Mucosa of descending colon (tissue), 3 donors: ENCODE measurements around the gene CNGA4. TPM values are rescaled to one million over a fixed set of nuclear protein-coding genes. Genes with fewer than 3 reads are reported as not detected.

Experiments
- ATAC-seq: fragments of 200-7000 bp; cut with Tn5 transposase; one replicate; pipeline ENCODE4 v1.9.1; 2020; ENCODE audit warnings: mild to moderate bottlenecking, moderate library complexity
- DNase-seq, 3 donors: peaks; one replicate each; pipeline ENCODE4 v3.0.0-alpha.2; 2020
- H3K36me3 ChIP-seq: fragments of 200-600 bp; one replicate; pipeline ENCODE4 v1.8.0; 2021; ENCODE audit warnings: low read depth, mild to moderate bottlenecking
- H3K4me1 ChIP-seq: fragments of 200-600 bp; one replicate; pipeline ENCODE4 v1.8.0; 2021; ENCODE audit warnings: low read depth, mild to moderate bottlenecking
- H3K4me3 ChIP-seq: fragments of 200-600 bp; one replicate; pipeline ENCODE4 v1.8.0; 2021; ENCODE audit warnings: mild to moderate bottlenecking
- H3K9me3 ChIP-seq: fragments of 200-600 bp; one replicate; pipeline ENCODE4 v1.8.0; 2021; ENCODE audit warnings: mild to moderate bottlenecking
- intact Hi-C, 2 donors: fragments of 100-400 bp; cut with DNase I in 1 of 2; cut with micrococcal nuclease in 1 of 2; formaldehyde crosslinking; loops; one replicate each; pipeline versions ENCODE4 v1.11.0 to v1.11.1; 2022; cut with DNase I, micrococcal nuclease
- total RNA-seq, 3 donors: library from RNA; stranded (reverse); fragmentation: NEBNext Ultra II Directional in 2 of 3; extraction: Animal tissue kit (Norgen Biotek cat#: 25700) in 2 of 3; gene quantifications; one replicate each; pipeline versions ENCODE4 v1.2.1 to v1.2.4, GENCODE V29; 2021 to 2023
- TF ChIP-seq, protein P1 (sequence below): fragments of 200-600 bp; IDR thresholded peaks from one replicate; pipeline ENCODE4 v1.8.0; 2022; ENCODE audit warnings: antibody characterized with exemption, mild to moderate bottlenecking
- donor health status: DM: no; HTN: no; CAD: no; lungs with moderate emphysema.
- donor health status: DM: no; HTN: no; CAD: no.
- donor health status: DM: no; HTN: yes; CAD: no.

CNGA4 gene
- total RNA-seq, 3 donors from 2014 or later, result 0.20 to 0.22 TPM; not detected in 1

DNA sequence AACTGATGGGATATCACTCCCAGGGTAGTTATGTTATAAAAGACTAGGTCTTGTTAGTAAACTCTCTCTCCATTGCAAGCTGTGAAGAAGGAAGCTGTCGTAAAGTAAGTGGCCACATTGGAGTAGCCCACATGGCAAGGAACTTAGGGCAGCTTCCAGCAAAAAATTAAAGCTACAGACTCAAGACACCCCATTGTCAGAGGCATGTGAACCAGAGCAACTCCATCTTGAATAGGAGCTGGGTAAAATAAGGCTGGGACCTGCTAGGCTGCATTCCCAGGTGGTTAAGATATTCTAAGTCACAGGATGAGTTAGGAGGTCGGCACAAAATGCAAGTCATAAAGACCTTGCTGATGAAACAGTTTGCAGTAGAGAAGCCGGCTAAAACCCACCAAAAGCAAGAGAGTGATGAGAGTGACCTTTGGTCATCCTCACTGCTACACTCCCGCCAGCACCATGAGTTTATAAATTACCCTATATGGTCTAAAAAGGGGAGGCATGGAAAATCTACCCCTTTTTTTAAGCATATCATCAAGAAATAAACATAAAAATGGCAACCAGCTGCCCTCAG, 44.6 kb downstream of the CNGA4 start:
- DNase-seq, result no peak
- TF ChIP-seq, protein P1, sequence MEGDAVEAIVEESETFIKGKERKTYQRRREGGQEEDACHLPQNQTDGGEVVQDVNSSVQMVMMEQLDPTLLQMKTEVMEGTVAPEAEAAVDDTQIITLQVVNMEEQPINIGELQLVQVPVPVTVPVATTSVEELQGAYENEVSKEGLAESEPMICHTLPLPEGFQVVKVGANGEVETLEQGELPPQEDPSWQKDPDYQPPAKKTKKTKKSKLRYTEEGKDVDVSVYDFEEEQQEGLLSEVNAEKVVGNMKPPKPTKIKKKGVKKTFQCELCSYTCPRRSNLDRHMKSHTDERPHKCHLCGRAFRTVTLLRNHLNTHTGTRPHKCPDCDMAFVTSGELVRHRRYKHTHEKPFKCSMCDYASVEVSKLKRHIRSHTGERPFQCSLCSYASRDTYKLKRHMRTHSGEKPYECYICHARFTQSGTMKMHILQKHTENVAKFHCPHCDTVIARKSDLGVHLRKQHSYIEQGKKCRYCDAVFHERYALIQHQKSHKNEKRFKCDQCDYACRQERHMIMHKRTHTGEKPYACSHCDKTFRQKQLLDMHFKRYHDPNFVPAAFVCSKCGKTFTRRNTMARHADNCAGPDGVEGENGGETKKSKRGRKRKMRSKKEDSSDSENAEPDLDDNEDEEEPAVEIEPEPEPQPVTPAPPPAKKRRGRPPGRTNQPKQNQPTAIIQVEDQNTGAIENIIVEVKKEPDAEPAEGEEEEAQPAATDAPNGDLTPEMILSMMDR, result no peak
- H3K4me3 ChIP-seq, result no peak overlapping the region
- no peaks in the 10 kb centered on the region for H3K36me3 ChIP-seq
- ATAC-seq, result no peak
- no peaks in the 10 kb centered on the region for H3K4me1 ChIP-seq
- intact Hi-C loops, result no loop called here
- no peaks in the 10 kb centered on the region for H3K9me3 ChIP-seq

DNA sequence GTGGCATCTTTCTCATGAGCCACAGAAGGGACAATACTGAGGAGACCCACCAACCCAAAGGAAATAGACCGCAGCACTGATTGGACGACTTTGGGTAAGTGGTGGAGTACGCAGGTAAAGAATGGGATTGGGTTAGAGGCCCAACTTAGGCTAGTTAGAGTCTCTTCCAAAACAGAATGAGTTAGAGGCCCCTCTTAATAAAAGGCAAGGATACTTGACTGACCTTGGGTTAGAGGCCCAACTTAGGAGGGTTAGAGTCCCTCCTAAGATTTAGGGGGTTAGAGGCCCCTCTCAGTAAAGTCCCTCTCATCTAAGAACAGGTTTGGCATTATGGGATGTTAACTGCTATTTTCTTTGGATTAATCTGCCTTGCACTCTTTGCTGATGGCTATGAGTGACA, 45.4 kb downstream of the CNGA4 start:
- H3K4me1 ChIP-seq, result no peaks in the 10 kb centered on the region
- no peaks in the 10 kb centered on the region for H3K9me3 ChIP-seq
- intact Hi-C loops, result no loop called here
- H3K36me3 ChIP-seq, result no peaks in the 10 kb centered on the region
- H3K4me3 ChIP-seq, result no peak overlapping the region
- DNase-seq (no peak), ATAC-seq (no peak)
- TF ChIP-seq, protein P1, result no peak

DNA sequence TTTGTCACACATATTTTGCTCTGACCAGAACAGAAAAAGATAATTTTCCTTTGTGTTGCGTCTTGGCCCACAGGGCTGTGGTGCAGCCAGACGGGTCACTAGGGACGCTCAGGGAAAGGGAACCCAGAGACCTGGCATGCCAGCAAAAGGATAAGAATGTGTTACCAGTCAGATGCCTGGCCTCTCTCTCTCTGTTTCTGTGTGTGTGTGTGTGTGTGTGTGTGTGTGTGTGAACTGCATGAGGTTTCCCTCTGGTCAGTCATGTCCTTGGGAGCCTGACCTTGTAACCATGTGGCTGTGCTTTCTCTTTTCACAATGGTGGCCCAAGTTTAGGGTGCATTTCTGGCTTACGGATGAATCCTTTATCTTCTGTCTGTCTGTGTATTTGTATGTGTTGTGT, 46.1 kb downstream of the CNGA4 start:
- no peaks in the 10 kb centered on the region for H3K36me3 ChIP-seq
- TF ChIP-seq, protein P1, result no peak
- H3K4me1 ChIP-seq, result no peaks in the 10 kb centered on the region
- ATAC-seq, result no peak
- DNase-seq, result no peak
- H3K4me3 ChIP-seq, result no peak overlapping the region
- intact Hi-C loops, result no loop called here
- no peaks in the 10 kb centered on the region for H3K9me3 ChIP-seq

Other genes with a start within 250 kb of the CNGA4 start
- under 1 TPM in 2 of 3 donors, not detected in 1; 0.10 to 0.20 TPM for gene OR56A4, start 232.1 kb upstream of the CNGA4 start, total RNA-seq
- gene OR56A1, start 208.3 kb upstream of the CNGA4 start, total RNA-seq, result under 1 TPM; 0.03 to 0.09 (median 0.05) TPM
- not detected for gene OR56B4, start 131.4 kb upstream of the CNGA4 start, total RNA-seq
- not detected for gene OR52B2, start 68.8 kb upstream of the CNGA4 start, total RNA-seq
- gene OR52W1, start 39.9 kb upstream of the CNGA4 start, total RNA-seq, result not detected
- gene C11orf42, start 33.5 kb upstream of the CNGA4 start, total RNA-seq, result not detected
- gene FHIP1B, start 4.5 kb upstream of the CNGA4 start, total RNA-seq, result 100 to 1,000 TPM in 1 of 3 donors, 10 to 100 TPM in 2; 78.0 to 195 (median 92.1) TPM
- gene CCKBR, start 20.7 kb downstream of the CNGA4 start, total RNA-seq, result under 1 TPM in 1 of 3 donors, not detected in 2; 0.60 TPM
- 10 to 100 TPM in 2 of 3 donors, 1 to 10 TPM in 1; 4.6 to 21.3 (median 20.7) TPM for gene CAVIN3, start 81.4 kb downstream of the CNGA4 start, total RNA-seq
- gene SMPD1, start 151.4 kb downstream of the CNGA4 start, total RNA-seq, result 10 to 100 TPM; 45.3 to 86.6 (median 62.0) TPM
- 10 to 100 TPM in 1 of 3 donors, 1 to 10 TPM in 2; 5.2 to 64.7 (median 8.3) TPM for gene APBB1, start 180.0 kb downstream of the CNGA4 start, total RNA-seq
- 1 to 10 TPM; 2.0 to 7.0 (median 2.3) TPM for gene HPX, start 201.9 kb downstream of the CNGA4 start, total RNA-seq
- gene TRIM3, start 234.9 kb downstream of the CNGA4 start, total RNA-seq, result 10 to 100 TPM; 28.0 to 57.8 (median 48.4) TPM
- 10 to 100 TPM; 52.7 to 85.0 (median 76.6) TPM for gene ARFIP2, start 242.2 kb downstream of the CNGA4 start, total RNA-seq
- gene TIMM10B, start 242.4 kb downstream of the CNGA4 start, total RNA-seq, result 10 to 100 TPM; 36.9 to 42.4 (median 41.0) TPM